HL-60 (cell line): Measurements from ENCODE around the gene ACOX3.

Experiments
- DNase-seq, 2 experiments: peaks; one replicate each; pipeline ENCODE4 v3.0.0-alpha.2; 2010 to 2020; ENCODE audit warnings: low read depth in 1 of 2, low spot score in 1 of 2
- H3K27ac ChIP-seq: fragments of 250-450 bp; sonication (Bioruptor Pico); replicated peaks from 2 replicates; pipeline ENCODE4 v1.5.1; 2020; ENCODE audit warnings: mild to moderate bottlenecking, moderate library complexity
- H3K27me3 ChIP-seq: fragments of 250-450 bp; sonication (Bioruptor Pico); 2 replicates; pipeline ENCODE4 v1.5.1; 2021; ENCODE audit warnings: mild to moderate bottlenecking, moderate library complexity; ENCODE audit not compliant: insufficient read depth, poor library complexity, severe bottlenecking
- H3K4me3 ChIP-seq: replicated peaks from 2 replicates; pipeline ENCODE4 v1.5.1; 2011; ENCODE audit warnings: mild to moderate bottlenecking, control low read depth, low read length; ENCODE audit not compliant: insufficient read depth
- CTCF ChIP-seq: IDR thresholded peaks from one replicate; pipeline ENCODE4 v1.5.1; 2011; ENCODE audit warnings: low read length, control low read depth, inconsistent platforms; ENCODE audit not compliant: insufficient read depth
- GABPA ChIP-seq: IDR thresholded peaks from 2 replicates; pipeline ENCODE4 v1.6.1; 2012; ENCODE audit warnings: low read depth
- POLR2AphosphoS5 ChIP-seq: IDR thresholded peaks from 2 replicates; pipeline ENCODE4 v1.6.1; 2012; ENCODE audit warnings: low read depth
- REST ChIP-seq: IDR thresholded peaks from 2 replicates; pipeline ENCODE4 v1.6.1; 2012; ENCODE audit warnings: low read depth; ENCODE audit not compliant: insufficient replicate concordance
- SPI1 ChIP-seq: IDR thresholded peaks from 2 replicates; pipeline ENCODE4 v1.6.1; 2012; ENCODE audit warnings: low read depth, mild to moderate bottlenecking, borderline replicate concordance

The ACOX3 gene

GRCh38 chr4:8398347-8398746, 42.2 kb downstream of the ACOX3 start:
- no peaks in the 10 kb centered on the region for H3K27me3 ChIP-seq
- DNase-seq: no peak
- H3K4me3 ChIP-seq: no peak overlapping the region
- no peak overlapping the region for H3K27ac ChIP-seq
- TF ChIP-seq SPI1 (no peak), REST (no peak), CTCF (no peak), POLR2AphosphoS5 (no peak), GABPA (no peak)

GRCh38 chr4:8396762-8397406, 43.6 kb downstream of the ACOX3 start:
- H3K4me3 ChIP-seq: no peak overlapping the region
- no peak for TF ChIP-seq POLR2AphosphoS5
- TF ChIP-seq SPI1: no peak
- TF ChIP-seq GABPA: no peak
- no peak for TF ChIP-seq REST
- TF ChIP-seq CTCF: no peak
- H3K27ac ChIP-seq: no peak overlapping the region
- no peak for DNase-seq
- no peaks in the 10 kb centered on the region for H3K27me3 ChIP-seq

- Histone ChIP-seq H3K27me3 (no peaks in the 10 kb centered on the region), H3K27ac (no peak overlapping the region; the same call in 1 of the 2 replicates), H3K4me3 (no peak overlapping the region)
- TF ChIP-seq REST (no peak), POLR2AphosphoS5 (no peak), GABPA (no peak), CTCF (no peak), SPI1 (no peak)
- DNase-seq: peak in 1 of 2 experiments; percentile 15
Observed at GRCh38 chr4:8395504-8396296, 44.8 kb downstream of the ACOX3 start.
